Measurements from ENCODE around the gene LENEP.

GRCh38 chr1:154969860-154970452 is 23.4 kb upstream of the LENEP start:
- no peak for TF ChIP-seq EZH2 (IDR thresholded peaks at IDR 0.05; ENCODE audit: insufficient read depth, low read length)
- TF ChIP-seq CTCF (IDR thresholded peaks at IDR 0.05; ENCODE audit: insufficient read depth, low read depth, low read length) = no peak
